GM10266 (cell line): Measurements from ENCODE around the gene CALB2.
"Not testable (repeated sequence)": the region's sequence is repeated elsewhere in the genome, so short reads cannot be mapped to it uniquely, and the experiment has no call there.

Experiments
- DNase-seq: peaks from one replicate; pipeline ENCODE4 v3.0.0; 2012; ENCODE audit errors: extremely low spot score
- TF ChIP-seq, protein P1 (sequence below): IDR thresholded peaks from 2 replicates; pipeline ENCODE4 v1.5.1; 2012; ENCODE audit warnings: mild to moderate bottlenecking, low read depth; ENCODE audit not compliant: control insufficient read depth, insufficient read depth; ENCODE audit errors: missing control alignments

The CALB2 gene

DNA sequence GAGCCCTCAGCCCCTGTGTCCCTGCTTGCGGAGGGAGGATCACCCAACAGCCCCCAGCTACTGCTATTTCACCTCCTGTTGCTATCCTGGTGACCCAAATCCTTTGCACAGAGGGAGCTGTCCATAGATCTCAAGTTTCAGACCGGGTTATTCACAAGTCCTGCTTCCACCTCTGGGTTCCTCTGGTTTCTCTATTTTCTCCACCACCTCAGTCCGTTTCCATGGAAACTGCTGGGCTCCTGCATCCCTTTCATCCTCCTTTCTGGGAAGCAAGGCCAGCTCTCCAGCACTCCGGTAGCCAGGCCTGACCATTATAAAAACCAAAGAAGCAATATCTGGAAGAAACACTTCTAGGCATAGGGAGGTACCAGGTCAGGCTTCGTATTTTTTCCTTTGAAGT lies 4.8 kb upstream of the CALB2 start:
- DNase-seq = no peak
- TF ChIP-seq, protein P1, sequence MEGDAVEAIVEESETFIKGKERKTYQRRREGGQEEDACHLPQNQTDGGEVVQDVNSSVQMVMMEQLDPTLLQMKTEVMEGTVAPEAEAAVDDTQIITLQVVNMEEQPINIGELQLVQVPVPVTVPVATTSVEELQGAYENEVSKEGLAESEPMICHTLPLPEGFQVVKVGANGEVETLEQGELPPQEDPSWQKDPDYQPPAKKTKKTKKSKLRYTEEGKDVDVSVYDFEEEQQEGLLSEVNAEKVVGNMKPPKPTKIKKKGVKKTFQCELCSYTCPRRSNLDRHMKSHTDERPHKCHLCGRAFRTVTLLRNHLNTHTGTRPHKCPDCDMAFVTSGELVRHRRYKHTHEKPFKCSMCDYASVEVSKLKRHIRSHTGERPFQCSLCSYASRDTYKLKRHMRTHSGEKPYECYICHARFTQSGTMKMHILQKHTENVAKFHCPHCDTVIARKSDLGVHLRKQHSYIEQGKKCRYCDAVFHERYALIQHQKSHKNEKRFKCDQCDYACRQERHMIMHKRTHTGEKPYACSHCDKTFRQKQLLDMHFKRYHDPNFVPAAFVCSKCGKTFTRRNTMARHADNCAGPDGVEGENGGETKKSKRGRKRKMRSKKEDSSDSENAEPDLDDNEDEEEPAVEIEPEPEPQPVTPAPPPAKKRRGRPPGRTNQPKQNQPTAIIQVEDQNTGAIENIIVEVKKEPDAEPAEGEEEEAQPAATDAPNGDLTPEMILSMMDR = no peak

DNA sequence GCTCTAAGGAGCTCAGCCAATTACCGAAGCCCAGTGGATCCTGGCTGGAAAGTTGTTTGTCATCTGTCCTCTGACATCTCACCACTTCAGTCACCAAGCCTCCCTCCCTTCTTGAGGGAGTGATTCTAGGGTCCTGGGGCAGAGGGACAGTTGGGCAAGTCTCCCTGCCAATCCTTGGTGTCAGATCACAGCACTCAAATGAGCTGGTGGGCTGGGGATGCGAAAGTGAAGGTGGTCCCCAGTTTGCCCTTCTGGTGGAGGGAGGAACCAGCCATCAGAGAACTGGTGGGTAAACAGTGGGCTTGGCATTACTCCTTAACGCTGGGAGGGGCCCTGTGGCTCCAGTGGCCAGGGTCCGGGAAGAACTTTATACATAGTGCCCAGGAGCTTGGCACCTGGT lies 4.4 kb upstream of the CALB2 start:
- no peak for DNase-seq
- TF ChIP-seq, protein P1 = no peak

DNA sequence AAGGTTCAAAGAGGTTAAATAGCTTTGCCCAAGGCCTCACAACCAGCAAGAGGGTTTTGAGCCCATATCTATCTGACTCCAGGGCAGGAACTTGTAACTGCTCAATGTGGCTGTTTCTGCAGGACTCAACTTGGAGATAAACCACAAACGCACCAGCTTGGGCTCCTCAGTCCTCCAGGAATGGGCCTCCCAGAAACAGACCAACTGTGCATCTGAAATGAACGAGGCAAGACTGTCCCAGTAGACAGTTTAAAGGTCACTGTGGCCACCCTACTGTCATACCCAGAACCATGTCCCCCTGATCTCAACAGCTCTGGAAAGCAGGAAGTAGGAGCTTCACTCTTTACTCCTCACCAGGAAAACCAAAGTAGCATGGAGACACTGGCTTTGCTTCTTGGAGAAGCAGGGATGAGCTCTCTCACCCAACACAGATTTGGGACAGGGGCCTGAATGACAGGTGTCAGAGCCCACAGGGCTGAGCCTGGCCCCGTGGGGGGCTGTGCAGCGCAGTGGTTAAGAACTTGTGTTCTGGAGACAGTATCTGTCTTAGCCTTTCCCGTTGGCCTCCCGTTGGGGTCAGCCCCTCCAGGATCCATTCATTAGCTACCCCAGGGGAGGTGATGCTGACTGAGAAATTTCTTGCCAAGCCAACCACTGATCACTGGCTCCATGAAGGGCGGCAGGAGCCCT lies 2.3 kb upstream of the CALB2 start:
- TF ChIP-seq, protein P1 = no peak
- DNase-seq = no peak

DNA sequence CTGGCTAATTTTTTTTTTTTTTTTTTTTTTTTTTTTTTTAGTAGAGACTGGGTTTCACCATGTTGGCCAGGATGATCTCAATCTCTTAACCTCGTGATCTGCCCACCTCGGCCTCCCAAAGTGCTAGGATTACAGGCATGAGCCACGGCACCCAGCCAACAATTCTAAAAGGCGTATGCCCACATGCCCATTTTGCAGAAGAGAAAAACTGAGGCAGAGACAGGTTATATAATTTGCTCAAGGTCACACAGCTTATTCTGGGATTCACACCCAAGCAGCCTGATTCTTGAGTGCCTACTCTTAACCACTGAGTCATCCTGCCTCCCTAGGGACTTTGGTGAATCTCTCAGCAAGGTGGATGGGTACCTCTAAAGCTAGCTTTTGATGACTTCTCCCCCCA lies 1.6 kb upstream of the CALB2 start:
- not testable (repeated sequence) for DNase-seq

DNA sequence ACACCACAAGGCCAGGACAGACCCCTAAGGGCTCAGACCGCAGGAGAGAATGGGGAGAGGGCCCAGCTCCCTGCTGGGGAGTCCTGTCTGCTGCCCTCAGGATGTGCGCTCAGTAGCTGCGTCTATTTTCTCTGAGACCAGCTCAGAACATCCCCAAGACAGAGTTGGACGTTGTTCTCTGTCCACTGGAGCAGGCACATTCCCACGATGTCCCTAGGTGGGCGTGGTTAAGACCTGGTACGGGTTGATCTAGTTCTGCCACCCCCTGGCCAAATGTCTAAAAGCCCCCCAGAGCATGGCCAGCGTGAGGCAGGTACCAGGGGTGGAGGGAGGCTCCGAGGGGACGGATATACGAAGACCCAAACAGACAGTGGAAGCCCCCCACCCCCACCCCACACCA lies 842 bp upstream of the CALB2 start:
- TF ChIP-seq, protein P1 = no peak
- no peak for DNase-seq

DNA sequence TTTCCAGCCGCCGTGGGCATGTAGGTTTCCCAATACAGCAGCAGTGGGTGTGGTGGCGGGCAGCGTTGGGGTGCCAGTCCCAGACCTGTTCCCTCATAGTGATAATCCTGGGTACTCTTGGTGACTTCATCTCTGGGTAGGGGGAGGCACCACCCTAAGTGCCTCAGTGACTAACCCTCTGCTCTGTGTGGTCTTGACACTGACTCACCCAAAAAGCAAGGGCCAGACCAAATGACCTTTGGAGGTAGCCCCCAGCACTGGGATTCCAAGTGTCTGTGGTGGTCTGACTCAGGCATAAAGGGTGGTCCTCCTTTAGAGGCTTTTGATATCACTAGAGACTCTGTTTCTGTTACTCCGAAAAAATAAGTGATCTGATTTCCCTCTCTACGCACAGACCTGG lies 908 bp downstream of the CALB2 start:
- no peak for DNase-seq
- TF ChIP-seq, protein P1 = no peak

DNA sequence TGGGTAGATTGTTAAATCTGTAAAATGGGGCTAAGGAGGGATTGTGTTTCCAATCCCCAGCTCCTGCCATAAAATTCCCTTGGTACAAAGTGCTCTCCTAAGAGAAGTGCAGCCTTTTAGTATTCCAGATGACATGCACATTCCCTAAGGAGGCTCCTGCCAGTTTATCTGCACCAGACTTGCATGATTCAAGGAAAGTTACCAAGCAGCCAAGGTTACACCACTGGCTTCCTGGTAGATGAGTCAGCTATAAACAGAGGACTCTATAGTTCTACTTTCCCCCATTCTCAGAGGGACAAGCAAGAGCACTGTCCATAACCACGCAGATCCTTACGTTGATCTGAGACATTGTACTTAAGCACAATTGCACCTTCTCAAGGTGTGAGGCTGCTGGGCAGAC lies 1.9 kb downstream of the CALB2 start:
- no peak for DNase-seq
- TF ChIP-seq, protein P1 = no peak
